A673 (cell line): ENCODE results near the gene CD79A. TPM values are rescaled to one million over a fixed set of nuclear protein-coding genes. Genes with fewer than 3 reads are reported as not detected.

Experiments used
- BruUV-seq: library from RNA; stranded (reverse); fragments of 400-500 nt; replicated peaks from 2 replicates; lab custom pipeline; 2021; lab: Mats Ljungman, UMichigan
- CTCF ChIA-PET: fragments of 300-600 bp; sonication (Branson Sonifier 250); formaldehyde crosslinking; loops from one replicate; lab custom pipeline; 2022; ENCODE audit warnings: antibody characterized with exemption; lab: Charles Lee
- POLR2A ChIA-PET: fragments of 300-600 bp; sonication (Branson Sonifier 250); formaldehyde crosslinking; loops from one replicate; lab custom pipeline; 2022; ENCODE audit warnings: antibody characterized with exemption; ENCODE audit not compliant: low non-redundant PET; lab: Charles Lee
- DNase-seq: peaks from one replicate; pipeline ENCODE4 v3.0.0-alpha.2; 2015; ENCODE audit warnings: low spot score
- H3K27ac ChIP-seq: fragments of 200-600 bp; sonication (generic); 2 replicates; pipeline ENCODE4 v1.5.1; 2016; ENCODE audit warnings: mixed run types, low read depth, mild to moderate bottlenecking, mixed read lengths, antibody characterized with exemption, low read length; ENCODE audit not compliant: poor library complexity, severe bottlenecking
- H3K27me3 ChIP-seq: fragments of 200-600 bp; sonication (generic); replicated peaks from 2 replicates; pipeline ENCODE4 v1.6.1; 2017; ENCODE audit warnings: mixed run types, low read depth, mild to moderate bottlenecking, mixed read lengths, antibody characterized with exemption, low read length; ENCODE audit not compliant: insufficient read depth, poor library complexity
- H3K36me3 ChIP-seq: fragments of 200-600 bp; sonication (generic); 2 replicates; pipeline ENCODE4 v1.6.1; 2016; ENCODE audit warnings: mixed run types, mild to moderate bottlenecking, mixed read lengths, antibody characterized with exemption, low read length; ENCODE audit not compliant: insufficient read depth, poor library complexity, severe bottlenecking
- H3K4me1 ChIP-seq: fragments of 200-600 bp; sonication (generic); 2 replicates; pipeline ENCODE4 v1.6.1; 2017; ENCODE audit warnings: mixed run types, mild to moderate bottlenecking, mixed read lengths, antibody characterized with exemption, low read length; ENCODE audit not compliant: insufficient read depth, poor library complexity, severe bottlenecking
- H3K4me3 ChIP-seq: fragments of 200-600 bp; sonication (generic); 2 replicates; pipeline ENCODE4 v1.5.1; 2016; ENCODE audit warnings: low read depth, mixed run types, mild to moderate bottlenecking, mixed read lengths, low read length; ENCODE audit not compliant: poor library complexity, severe bottlenecking
- H3K9me3 ChIP-seq: fragments of 200-600 bp; sonication (generic); 2 replicates; pipeline ENCODE4 v1.6.1; 2016; ENCODE audit warnings: mixed run types, low read depth, mild to moderate bottlenecking, mixed read lengths, antibody characterized with exemption, low read length; ENCODE audit not compliant: poor library complexity, severe bottlenecking
- EZH2 ChIP-seq: fragments of 200-600 bp; sonication (generic); IDR thresholded peaks from 2 replicates; pipeline ENCODE4 v1.6.1; 2017; ENCODE audit warnings: borderline replicate concordance, low read depth, mild to moderate bottlenecking, mixed read lengths, antibody characterized with exemption, low read length; ENCODE audit not compliant: poor library complexity, severe bottlenecking
- intact Hi-C: fragments of 100-400 bp; cut with micrococcal nuclease; formaldehyde crosslinking; loops from one replicate; pipeline ENCODE4 v1.10.0; 2022; ENCODE audit not compliant: unreplicated experiment
- total RNA-seq: library from RNA; stranded (reverse); gene quantifications from 2 replicates; pipeline ENCODE4 v1.2.3, GENCODE V29; 2021
- TF ChIP-seq, protein P1 (sequence below): fragments of 300-800, 200-600 bp; sonication (generic); conservative IDR thresholded peaks from 2 replicates; pipeline ENCODE4 v1.5.1; 2017; ENCODE audit warnings: low read depth, mild to moderate bottlenecking, antibody characterized with exemption, low read length, moderate library complexity, mixed read lengths

The CD79A gene
- total RNA-seq, 1 experiment from 2014 or later: 17.8 TPM

- no peak for DNase-seq
- Histone ChIP-seq H3K9me3 (no peaks in the 10 kb centered on the region), H3K27me3 (no peaks in the 10 kb centered on the region), H3K27ac (peak overlapping the region; percentile 97), H3K4me1 (peaks cover 48% of the 10 kb centered on the region), H3K36me3 (peaks cover 55% of the 10 kb centered on the region), H3K4me3 (peak overlapping the region; percentile 87)
- TSS peak; percentile 38 for BruUV-seq
- TF ChIP-seq EZH2: no peak
- TF ChIP-seq, protein P1, sequence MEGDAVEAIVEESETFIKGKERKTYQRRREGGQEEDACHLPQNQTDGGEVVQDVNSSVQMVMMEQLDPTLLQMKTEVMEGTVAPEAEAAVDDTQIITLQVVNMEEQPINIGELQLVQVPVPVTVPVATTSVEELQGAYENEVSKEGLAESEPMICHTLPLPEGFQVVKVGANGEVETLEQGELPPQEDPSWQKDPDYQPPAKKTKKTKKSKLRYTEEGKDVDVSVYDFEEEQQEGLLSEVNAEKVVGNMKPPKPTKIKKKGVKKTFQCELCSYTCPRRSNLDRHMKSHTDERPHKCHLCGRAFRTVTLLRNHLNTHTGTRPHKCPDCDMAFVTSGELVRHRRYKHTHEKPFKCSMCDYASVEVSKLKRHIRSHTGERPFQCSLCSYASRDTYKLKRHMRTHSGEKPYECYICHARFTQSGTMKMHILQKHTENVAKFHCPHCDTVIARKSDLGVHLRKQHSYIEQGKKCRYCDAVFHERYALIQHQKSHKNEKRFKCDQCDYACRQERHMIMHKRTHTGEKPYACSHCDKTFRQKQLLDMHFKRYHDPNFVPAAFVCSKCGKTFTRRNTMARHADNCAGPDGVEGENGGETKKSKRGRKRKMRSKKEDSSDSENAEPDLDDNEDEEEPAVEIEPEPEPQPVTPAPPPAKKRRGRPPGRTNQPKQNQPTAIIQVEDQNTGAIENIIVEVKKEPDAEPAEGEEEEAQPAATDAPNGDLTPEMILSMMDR: no peak
- intact Hi-C loops: no loop called here
- ChIA-PET POLR2A (no interaction called here), CTCF (no interaction called here)
Observed at GRCh38 chr19:41861116-41861768, 15.8 kb upstream of the CD79A start.

GRCh38 chr19:41861846-41862245 is 15.2 kb upstream of the CD79A start:
- no peak for DNase-seq
- H3K9me3 ChIP-seq: no peaks in the 10 kb centered on the region
- H3K27me3 ChIP-seq: no peaks in the 10 kb centered on the region
- intact Hi-C loops: no loop called here
- BruUV-seq: no TSS peak
- peak overlapping the region; percentile 87 for H3K4me3 ChIP-seq
- H3K27ac ChIP-seq: peak overlapping the region; percentile 97
- ChIA-PET POLR2A (no interaction called here), CTCF (no interaction called here)
- TF ChIP-seq EZH2: no peak
- TF ChIP-seq, protein P1: no peak
- peaks cover 51% of the 10 kb centered on the region for H3K4me1 ChIP-seq
- peaks cover 61% of the 10 kb centered on the region for H3K36me3 ChIP-seq

- Histone ChIP-seq H3K4me1 (peaks cover 54% of the 10 kb centered on the region), H3K27me3 (no peaks in the 10 kb centered on the region), H3K9me3 (no peaks in the 10 kb centered on the region), H3K4me3 (peak overlapping the region; percentile 87), H3K36me3 (peaks cover 67% of the 10 kb centered on the region), H3K27ac (peak overlapping the region; percentile 97)
- DNase-seq: no peak
- intact Hi-C loops: no loop called here
- ChIA-PET CTCF (no interaction called here), POLR2A (interaction anchor here (0.6 kb wide), 1 partner anchor 436 kb away, joined by 4 read pairs; no protein-coding TSS in a partner anchor)
- no TSS peak for BruUV-seq
- TF ChIP-seq EZH2: no peak
- TF ChIP-seq, protein P1: no peak
Observed at GRCh38 chr19:41862445-41862986, 14.6 kb upstream of the CD79A start.
